Esophagus squamous epithelium (tissue), 5 donors: ENCODE data around the gene CA5A. TPM values are rescaled to one million over a fixed set of nuclear protein-coding genes. Genes with fewer than 3 reads are reported as not detected.
A peak's percentile ranks its signal among the peaks of the same experiment; 100 is the strongest.

Source experiments
- DNase-seq: peaks from one replicate; lab custom pipeline; 2025; lab: John Stamatoyannopoulos, UW
- H3K27ac ChIP-seq, 4 donors: fragments of 200-600 bp; sonication (generic); one replicate each; pipeline ENCODE4 v1.5.1; 2016 to 2019; ENCODE audit warnings: mild to moderate bottlenecking in 1 of 4
- H3K27me3 ChIP-seq, 4 donors: fragments of 200-600 bp; sonication (generic); 1 replicate in 3 of 4; 2 replicates in 1 of 4; pipeline versions ENCODE4 v1.5.1 to v1.6.0; 2017 to 2021; ENCODE audit warnings: antibody characterized with exemption in 1 of 4
- H3K36me3 ChIP-seq, 3 donors: fragments of 200-600 bp; sonication (generic); one replicate each; pipeline ENCODE4 v1.5.1; 2016 to 2019
- H3K4me1 ChIP-seq, 3 donors: fragments of 200-600 bp; sonication (generic); one replicate each; pipeline ENCODE4 v1.5.1; 2017 to 2019
- H3K4me3 ChIP-seq, 4 donors: fragments of 200-600 bp; sonication (generic); 1 replicate in 3 of 4; 2 replicates in 1 of 4; pipeline ENCODE4 v1.5.1; 2016 to 2019; ENCODE audit warnings: mild to moderate bottlenecking in 2 of 4, moderate library complexity in 1 of 4
- H3K9me3 ChIP-seq, 3 donors: fragments of 200-600 bp; sonication (generic); one replicate each; pipeline ENCODE4 v1.5.1; 2016 to 2019
- CTCF ChIP-seq, 6 experiments: fragments of 450-650 bp in 4 of 6; fragments of 200-600 bp in 2 of 6; sonication (generic) in 2 of 6; IDR thresholded peaks; one replicate each; pipeline ENCODE4 v1.5.1; 2016 to 2019; ENCODE audit warnings: antibody characterized with exemption in 6 of 6, mild to moderate bottlenecking in 4 of 6, moderate library complexity in 4 of 6
- POLR2A ChIP-seq, 4 donors: fragments of 450-650 bp; IDR thresholded peaks; one replicate each; pipeline ENCODE4 v1.6.1; 2017; ENCODE audit warnings: antibody characterized with exemption in 4 of 4, mild to moderate bottlenecking in 4 of 4, moderate library complexity in 3 of 4
- WGBS, 2 donors: methylation state at CpG; one replicate each; pipeline ENCODE4 v1.1.5; 2018; 5-methylcytosine and 5-hydroxymethylcytosine counted together
- intact Hi-C: fragments of 100-400 bp; cut with DNase I; formaldehyde crosslinking; loops from one replicate; pipeline ENCODE4 v1.15.0; 2022
- total RNA-seq, 4 donors: library from RNA; depleted of rRNA; stranded (reverse); fragments of >200 nt; gene quantifications; one replicate each; pipeline ENCODE4 v1.1.0, GENCODE V29; 2016
- donor health status: DM: yes; HTN: yes; CAD: no.

Gene CA5A
- total RNA-seq, 4 donors from 2014 or later: not detected

GRCh38 chr16:87951552-87952538 lies 15.5 kb upstream of the CA5A start:
- no peak for DNase-seq
- intact Hi-C loops: no loop called here
- peaks cover 0 to 16% (median 0%) of the 10 kb centered on the region in 3 donors for H3K36me3 ChIP-seq
- 8 to 25% methylated on average over 6 to 7 of the region's 82 CpGs for WGBS, 2 donors
- no peaks in the 10 kb centered on the region for H3K27me3 ChIP-seq
- TF ChIP-seq POLR2A (IDR thresholded peaks at IDR 0.05) (no peak), CTCF (IDR thresholded peaks at IDR 0.05) (peak in 1 of 6 experiments; percentile 13)
- H3K9me3 ChIP-seq: no peaks in the 10 kb centered on the region
- peak overlapping the region; percentile 91 to 99 (median 95) for H3K4me3 ChIP-seq
- peak overlapping the region; percentile 98 to 100 (median 98) for H3K27ac ChIP-seq
- peaks cover 20 to 57% (median 40%) of the 10 kb centered on the region in 3 donors for H3K4me1 ChIP-seq

- Histone ChIP-seq H3K4me3 (peak within 1 kb of the TSS; percentile 91 to 99 (median 95)), H3K9me3 (no peaks in the 10 kb centered on the region), H3K4me1 (peaks cover 14 to 54% (median 31%) of the 10 kb centered on the region in 3 donors), H3K27ac (peak within 1 kb of the TSS; percentile 98 to 100 (median 98)), H3K36me3 (peaks cover 0 to 14% (median 0%) of the 10 kb centered on the region in 3 donors), H3K27me3 (no peaks in the 10 kb centered on the region)
- peak in 3 of 4 donors; percentile 37 to 77 (median 37) for TF ChIP-seq POLR2A (IDR thresholded peaks at IDR 0.05)
- peak; percentile 24 to 56 (median 42) for TF ChIP-seq CTCF (IDR thresholded peaks at IDR 0.05)
- peak; percentile 96 for DNase-seq
- WGBS, 2 donors: 0% methylated on average over 13 of the region's 73 CpGs; no CpG with 5 or more reads in 1 of the 2 donors
- intact Hi-C loops: no loop called here
These were observed 14.6 kb upstream of the CA5A start, which contains the start of gene BANP for GRCh38 chr16:87950765-87951551. TSS of gene BANP (plus strand) at chr16:87951434. CDS start at chr16:87975116, 23,682 bp downstream.

GRCh38 chr16:87949071-87949744 lies 12.9 kb upstream of the CA5A start:
- Histone ChIP-seq H3K9me3 (no peaks in the 10 kb centered on the region), H3K4me3 (no peak overlapping the region), H3K36me3 (peaks cover 0 to 1% (median 0%) of the 10 kb centered on the region in 3 donors), H3K27ac (peak overlapping the region in 1 of 4 donors; percentile 18), H3K27me3 (no peaks in the 10 kb centered on the region), H3K4me1 (peaks cover 19 to 48% (median 19%) of the 10 kb centered on the region in 3 donors)
- DNase-seq: no peak
- whole genome bisulfite sequencing, 2 donors: 85 to 86% methylated on average over 14 to 16 of the region's 16 CpGs
- TF ChIP-seq CTCF (IDR thresholded peaks at IDR 0.05) (no peak), POLR2A (IDR thresholded peaks at IDR 0.05) (no peak)
- intact Hi-C loops: no loop called here

GRCh38 chr16:87948735-87949070 lies 12.4 kb upstream of the CA5A start:
- Histone ChIP-seq H3K4me3 (no peak overlapping the region), H3K4me1 (peaks cover 17 to 43% (median 17%) of the 10 kb centered on the region in 3 donors), H3K36me3 (no peaks in the 10 kb centered on the region), H3K27me3 (no peaks in the 10 kb centered on the region), H3K9me3 (no peaks in the 10 kb centered on the region), H3K27ac (no peak overlapping the region)
- TF ChIP-seq CTCF (IDR thresholded peaks at IDR 0.05) (no peak), POLR2A (IDR thresholded peaks at IDR 0.05) (no peak)
- no peak for DNase-seq
- WGBS, 2 donors: 94 to 96% methylated on average over 5 of the region's 5 CpGs
- intact Hi-C loops: no loop called here
